GM19463 (cell line): ENCODE results near the gene CLMP.
"Not testable (repeated sequence)": the region's sequence is repeated elsewhere in the genome, so short reads cannot be mapped to it uniquely, and the experiment has no call there.

Experiments
- ATAC-seq: cut with Tn5 transposase; IDR thresholded peaks from one replicate; pipeline ENCODE4 v1.9.1; 2021; ENCODE audit warnings: mild to moderate bottlenecking, moderate library complexity; ENCODE audit not compliant: unreplicated experiment

Gene CLMP

DNA sequence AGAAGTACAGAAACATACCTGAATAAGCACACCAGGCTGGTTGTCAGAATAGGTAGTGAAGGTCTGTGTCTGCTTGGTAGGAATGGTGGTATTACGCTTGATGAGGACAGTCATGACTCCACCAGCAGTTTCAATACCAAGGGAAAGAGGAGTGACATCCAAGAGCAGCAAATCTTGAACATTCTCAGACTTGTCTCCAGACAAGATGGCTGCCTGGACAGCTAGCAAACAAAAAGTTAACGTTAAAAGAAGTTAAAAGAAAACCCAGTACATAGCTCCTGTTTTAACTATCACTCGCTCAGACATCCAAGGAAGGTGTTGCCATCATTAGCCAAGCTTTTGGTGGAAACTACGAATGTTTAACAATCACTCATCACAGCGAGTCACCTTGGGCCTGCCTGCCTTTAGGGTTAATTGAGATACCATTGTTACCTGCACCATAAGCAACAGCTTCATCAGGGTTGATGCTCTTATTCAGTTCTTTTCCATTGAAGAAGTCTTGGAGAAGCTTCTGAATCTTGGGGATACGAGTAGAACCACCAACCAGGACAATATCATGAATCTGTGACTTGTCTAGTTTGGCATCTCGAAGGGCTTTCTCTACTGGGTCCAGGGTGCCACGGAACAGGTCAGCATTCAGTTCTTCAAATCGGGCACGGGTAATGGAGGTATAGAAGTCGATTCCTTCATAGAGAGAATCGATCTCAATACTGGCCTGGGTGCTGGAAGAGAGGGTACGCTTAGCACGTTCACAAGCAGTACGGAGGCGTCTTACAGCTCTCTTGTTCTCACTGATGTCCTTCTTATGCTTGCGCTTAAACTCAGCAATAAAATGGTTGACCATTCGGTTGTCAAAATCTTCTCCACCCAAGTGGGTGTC is 135.8 kb downstream of the CLMP start:
- not testable (repeated sequence) for ATAC-seq

DNA sequence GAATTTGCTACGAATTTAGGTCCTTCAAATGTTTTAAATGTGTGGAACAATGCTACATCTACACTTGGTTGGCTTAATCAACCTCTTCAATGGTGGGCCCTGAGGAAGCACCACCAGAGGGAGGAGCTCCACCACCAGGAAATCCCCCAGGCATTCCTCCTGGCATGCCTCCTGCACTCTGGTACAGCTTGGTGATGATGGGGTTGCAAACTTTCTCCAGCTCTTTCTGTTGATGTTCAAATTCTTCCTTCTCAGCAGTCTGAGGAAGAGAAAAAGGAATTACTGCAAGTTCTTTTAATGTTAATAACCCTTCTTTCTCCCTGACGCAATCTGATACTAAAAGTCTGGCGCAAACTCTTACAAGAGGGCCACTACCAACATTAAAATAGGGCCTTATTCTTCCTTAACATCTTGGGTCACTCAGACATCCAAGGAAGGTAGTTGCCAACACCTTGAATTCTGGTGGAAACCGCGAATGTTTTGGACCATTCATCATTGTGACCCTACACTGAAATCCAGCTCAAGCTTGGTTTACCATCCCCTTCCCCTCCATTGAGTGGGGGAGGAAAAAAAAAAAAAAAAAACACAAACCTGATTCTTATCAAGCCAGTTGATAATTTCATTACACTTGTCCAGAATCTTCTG is 137.3 kb downstream of the CLMP start:
- ATAC-seq, result no peak

GRCh38 chr11:123056835-123057491 is 138.1 kb downstream of the CLMP start:
- no peak for ATAC-seq

DNA sequence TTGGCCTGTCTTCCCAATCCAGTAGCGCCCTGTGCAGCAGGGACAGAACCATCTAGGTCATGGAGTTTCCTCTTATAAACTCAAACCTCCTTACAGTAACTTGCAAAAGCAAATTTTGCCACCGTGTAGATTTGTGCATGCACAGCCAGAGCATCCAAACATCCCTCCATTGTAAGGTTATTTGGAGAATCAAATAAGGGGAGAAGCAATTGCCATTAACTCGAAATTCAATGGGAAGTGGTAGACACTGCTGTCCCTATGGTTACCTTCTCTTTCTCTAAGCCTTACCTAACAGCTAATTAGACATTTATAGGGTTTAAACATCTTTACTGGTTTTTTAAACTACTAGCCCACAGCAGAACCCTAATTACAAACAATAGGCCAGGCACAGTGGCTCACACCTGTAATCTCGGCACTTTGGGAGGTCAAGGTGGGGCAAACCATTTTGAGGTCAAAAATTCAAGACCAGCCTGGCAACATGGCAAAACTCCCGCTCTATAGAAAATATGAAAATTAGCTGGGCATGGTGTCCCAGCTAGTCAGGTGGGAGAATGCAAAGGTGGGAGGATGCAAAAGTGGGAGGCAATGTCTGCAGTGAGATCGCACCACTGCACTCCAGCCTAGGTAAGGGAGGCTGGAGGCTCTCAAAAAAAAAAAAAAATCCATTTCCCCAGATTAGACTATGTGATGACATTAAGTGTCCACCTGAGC is 139.7 kb downstream of the CLMP start:
- ATAC-seq, result no peak

- ATAC-seq, result peak; percentile 65
Measured at GRCh38 chr11:123054301-123055065, 140.6 kb downstream of the CLMP start.

GRCh38 chr11:123052901-123053721 is 141.9 kb downstream of the CLMP start:
- ATAC-seq, result no peak

DNA sequence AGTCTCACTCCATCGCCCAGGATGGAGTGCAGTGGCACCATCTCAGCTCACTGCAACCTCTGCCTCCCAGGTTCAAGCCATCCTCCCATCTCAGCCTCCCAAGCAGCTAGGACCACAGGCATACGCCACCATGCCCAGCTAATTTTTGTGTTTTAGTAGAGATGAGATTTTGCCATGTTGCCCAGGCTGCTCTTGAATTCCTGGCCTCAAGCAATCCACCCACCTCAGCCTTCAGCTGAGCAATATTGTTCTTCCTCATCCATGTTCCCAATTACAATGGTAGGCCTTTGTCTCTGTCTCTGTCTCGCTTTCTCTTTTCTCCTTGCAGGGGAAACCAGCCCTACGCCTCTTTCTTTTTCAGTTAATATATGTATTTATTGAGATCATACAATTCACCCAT is 143.4 kb downstream of the CLMP start:
- ATAC-seq, result no peak

- ATAC-seq, result no peak
Measured at GRCh38 chr11:123051146-123051545, 143.9 kb downstream of the CLMP start.

DNA sequence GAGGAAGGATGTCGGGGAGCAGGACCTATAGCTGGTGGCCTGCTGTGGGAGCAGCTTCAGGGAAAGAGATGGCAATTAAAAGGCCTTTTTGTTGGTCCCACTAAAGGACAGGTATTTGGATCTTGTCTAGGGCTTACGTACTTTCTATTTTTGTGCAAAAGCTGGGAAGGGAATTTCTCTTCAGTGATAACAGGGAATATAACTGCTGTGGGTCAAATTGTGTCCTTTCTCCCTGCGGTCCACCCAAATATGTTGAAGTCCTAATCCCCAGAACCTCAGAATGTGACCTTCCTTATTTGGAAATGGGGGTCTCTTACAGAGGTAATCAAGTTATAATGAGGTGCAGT is 147.1 kb downstream of the CLMP start:
- no peak for ATAC-seq

- ATAC-seq, result no peak
Measured at GRCh38 chr11:123047266-123047946, 147.6 kb downstream of the CLMP start.

GRCh38 chr11:123046473-123047259 is 148.4 kb downstream of the CLMP start:
- ATAC-seq, result no peak

DNA sequence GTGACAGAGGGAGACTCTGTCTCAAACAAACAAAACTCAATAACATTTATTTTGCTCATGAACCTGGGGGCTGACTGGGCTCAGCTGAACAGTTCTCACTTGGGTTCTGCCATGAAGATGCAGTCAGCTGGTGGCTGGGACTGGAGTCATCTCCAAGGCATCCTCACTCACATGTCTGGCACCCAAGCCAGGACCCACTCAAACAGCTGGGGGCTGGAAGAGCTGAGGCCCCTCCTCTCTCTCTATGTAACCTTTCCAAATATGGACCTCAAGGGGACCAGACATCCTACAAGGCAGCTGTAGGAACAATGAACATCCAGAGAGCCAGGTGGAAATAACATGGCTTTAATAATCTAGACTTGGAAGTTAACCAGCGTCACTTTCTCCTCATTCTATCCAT is 149.9 kb downstream of the CLMP start:
- no peak for ATAC-seq

DNA sequence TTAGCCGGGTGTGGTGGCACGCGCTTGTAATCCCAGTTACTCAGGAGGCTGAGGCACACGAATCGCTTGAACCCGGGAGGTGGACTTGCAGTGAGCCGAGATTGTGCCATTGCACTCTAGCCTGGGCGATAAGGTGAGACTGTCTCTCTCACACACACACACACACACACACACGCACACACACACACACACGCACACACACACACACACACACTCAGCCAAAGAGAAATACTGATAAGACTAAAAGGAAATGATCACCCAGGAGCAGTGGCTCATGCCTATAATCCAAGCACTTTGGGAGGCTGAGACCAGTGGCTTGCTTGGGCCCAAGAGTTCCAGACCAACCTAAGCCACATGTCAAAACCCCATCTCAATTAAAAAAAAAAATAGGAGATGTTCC is 153.9 kb downstream of the CLMP start:
- no peak for ATAC-seq

- ATAC-seq, result no peak
Measured at GRCh38 chr11:123040111-123040432, 155.0 kb downstream of the CLMP start.

DNA sequence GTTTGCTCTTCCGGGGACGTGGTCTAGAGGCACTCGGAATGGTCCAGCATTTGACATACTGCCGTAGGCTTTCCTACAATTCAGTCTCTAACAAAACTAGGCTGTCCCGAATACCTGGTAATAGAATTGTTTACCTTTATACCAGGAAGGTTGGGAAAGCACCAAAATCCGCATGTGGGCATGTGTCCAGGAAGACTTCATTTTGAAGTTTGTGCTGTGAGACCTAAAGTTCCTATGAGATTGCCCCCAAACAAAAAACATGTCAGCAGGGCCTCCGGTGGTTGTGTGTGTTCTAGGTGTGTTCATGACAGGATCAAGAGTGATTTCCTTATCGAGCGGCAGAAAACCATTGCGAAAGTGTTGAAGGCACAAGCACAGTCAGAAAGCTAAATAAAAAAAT is 159.2 kb downstream of the CLMP start:
- no peak for ATAC-seq

GRCh38 chr11:123034597-123034996 is 160.5 kb downstream of the CLMP start:
- no peak for ATAC-seq

DNA sequence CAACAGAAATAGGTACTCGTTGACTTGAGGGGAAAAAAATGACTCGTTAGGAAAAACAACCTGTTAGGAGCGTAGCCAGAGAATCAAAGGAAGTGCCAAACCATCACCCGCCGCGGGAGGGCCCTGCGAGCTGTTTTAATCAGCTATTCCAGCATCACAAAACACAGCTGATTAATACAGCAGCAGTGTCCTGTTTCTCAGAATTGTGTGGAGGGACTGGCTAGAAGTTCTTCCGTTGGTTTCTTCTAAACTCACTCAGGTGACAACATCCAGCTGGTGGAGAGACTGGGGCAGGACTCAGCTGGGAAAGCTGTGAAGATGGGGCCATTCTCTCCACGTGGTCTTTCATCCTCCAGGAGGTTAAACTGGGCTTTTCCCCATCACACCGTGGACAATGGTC is 161.2 kb downstream of the CLMP start:
- no peak for ATAC-seq

DNA sequence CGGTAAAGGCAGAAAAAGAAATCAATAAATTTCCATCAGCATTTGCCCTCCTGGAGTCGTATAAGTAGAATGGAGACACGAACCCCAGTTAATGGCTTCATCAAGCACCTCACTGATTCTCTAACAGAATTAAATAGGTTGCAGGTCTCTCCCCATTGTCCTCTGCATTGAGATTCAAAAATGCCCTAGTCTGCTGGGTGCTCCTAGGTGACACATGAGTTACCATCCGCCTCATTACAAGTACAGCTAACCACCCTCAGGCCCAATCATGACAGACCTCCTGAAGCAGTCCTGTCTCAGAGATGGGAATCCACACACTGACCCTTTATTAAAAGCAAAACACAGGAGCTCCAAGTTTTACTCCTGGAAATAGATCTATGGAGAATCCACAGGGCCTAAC is 164.5 kb downstream of the CLMP start:
- ATAC-seq, result no peak

- ATAC-seq, result peak; percentile 68
Measured at GRCh38 chr11:123020968-123021367, 174.1 kb downstream of the CLMP start.
